Thyroid gland (tissue), 4 donors: ENCODE measurements around the gene WASL. TPM values are rescaled to one million over a fixed set of nuclear protein-coding genes. Genes with fewer than 3 reads are reported as not detected.

Experiments used
- DNase-seq, 2 donors: peaks; one replicate each; pipeline ENCODE4 v3.0.0-alpha.2; 2019
- H3K27ac ChIP-seq, 3 donors: fragments of 200-600 bp; sonication (generic); 1 replicate in 2 of 3; 2 replicates in 1 of 3; pipeline ENCODE4 v1.5.1; 2016 to 2019; ENCODE audit warnings: mild to moderate bottlenecking in 1 of 3, moderate library complexity in 1 of 3
- H3K27me3 ChIP-seq: fragments of 200-600 bp; sonication (generic); one replicate; pipeline ENCODE4 v1.5.1; 2019
- H3K36me3 ChIP-seq, 2 donors: fragments of 200-600 bp; sonication (generic); one replicate each; pipeline ENCODE4 v1.5.1; 2016 to 2019
- H3K4me1 ChIP-seq, 2 donors: fragments of 200-600 bp; sonication (generic); one replicate each; pipeline ENCODE4 v1.5.1; 2017 to 2019
- H3K4me3 ChIP-seq, 3 donors: fragments of 200-600 bp; sonication (generic); replicated peaks in 1 of 3; 1 replicate in 2 of 3; 2 replicates in 1 of 3; pipeline ENCODE4 v1.5.1; 2016; ENCODE audit warnings: mild to moderate bottlenecking in 1 of 3
- H3K9me3 ChIP-seq: fragments of 200-600 bp; sonication (generic); one replicate; pipeline ENCODE4 v1.5.1; 2017
- POLR2A ChIP-seq, 2 donors: fragments of 450-650 bp; IDR thresholded peaks; one replicate each; pipeline ENCODE4 v1.6.1; 2017; ENCODE audit warnings: antibody characterized with exemption in 2 of 2, mild to moderate bottlenecking in 2 of 2, moderate library complexity in 1 of 2
- WGBS, 2 donors: methylation state at CpG; one replicate each; pipeline ENCODE4 v1.1.5; 2017; 5-methylcytosine and 5-hydroxymethylcytosine counted together
- intact Hi-C: fragments of 100-400 bp; cut with DNase I; formaldehyde crosslinking; loops from one replicate; pipeline ENCODE4 v1.15.1; 2023
- small RNA-seq: library from RNA; depleted of rRNA; stranded (forward); fragments of <200 nt; gene quantifications from one replicate; pipeline ENCODE3, GENCODE V24; 2016
- total RNA-seq, 4 donors: library from RNA; depleted of rRNA; stranded (reverse); fragments of >200 nt; gene quantifications; one replicate each; pipeline ENCODE4 v1.2.3, GENCODE V29; 2016
- TF ChIP-seq, protein P1 (sequence below), 6 experiments: fragments of 200-600 bp in 3 of 6; fragments of 450-650 bp in 3 of 6; sonication (generic) in 3 of 6; IDR thresholded peaks; one replicate each; pipeline ENCODE4 v1.5.1; 2016 to 2019; ENCODE audit warnings: antibody characterized with exemption in 6 of 6, mild to moderate bottlenecking in 2 of 6, inconsistent platforms in 1 of 6, moderate library complexity in 1 of 6

WASL gene
- total RNA-seq, 4 donors from 2014 or later = 48.1 to 61.6 (median 55.4) TPM

DNA sequence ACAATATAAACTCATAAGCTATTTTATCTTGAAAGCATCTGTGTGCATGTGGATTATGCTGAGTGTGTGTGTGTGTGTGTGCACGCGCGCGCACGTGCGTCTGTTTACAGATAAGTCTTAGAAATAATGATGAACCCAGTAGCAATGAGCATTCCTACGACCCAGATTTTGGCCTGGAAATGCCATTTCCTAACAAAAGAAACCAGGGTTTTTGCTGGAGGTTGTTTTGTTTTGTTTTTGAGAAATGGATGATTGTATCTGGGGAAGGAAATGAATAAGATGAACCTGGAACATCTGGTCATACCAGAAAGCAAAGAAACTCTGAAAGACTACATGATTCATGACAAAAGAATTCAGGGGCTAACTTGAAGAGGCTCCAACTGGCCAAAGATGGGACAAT, 115.2 kb downstream of the WASL start:
- WGBS, 2 donors = 79 to 87% methylated on average over 7 of the region's 7 CpGs

DNA sequence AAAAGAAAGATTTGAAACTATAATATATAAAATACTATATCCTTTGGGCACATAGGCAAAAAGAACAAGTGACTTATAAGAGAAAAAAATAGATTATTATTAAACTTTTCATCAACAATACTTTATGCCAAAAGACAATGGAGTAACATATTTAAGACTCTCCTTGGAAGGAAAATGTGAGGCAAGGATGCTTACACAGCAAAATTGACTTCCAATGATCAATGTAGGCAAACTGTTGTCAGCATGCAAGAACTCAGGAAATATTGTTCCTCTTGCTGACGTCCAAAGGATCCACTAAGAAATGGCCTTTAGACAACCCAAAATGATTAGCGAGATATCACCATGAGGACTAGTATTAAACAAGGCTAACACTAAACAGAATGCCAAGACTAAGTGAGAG, 116.0 kb downstream of the WASL start:
- Histone ChIP-seq H3K36me3 (no peaks in the 10 kb centered on the region), H3K27me3 (no peaks in the 10 kb centered on the region), H3K9me3 (no peaks in the 10 kb centered on the region), H3K27ac (no peak overlapping the region), H3K4me3 (no peak overlapping the region), H3K4me1 (no peaks in the 10 kb centered on the region)
- no peak for DNase-seq
- intact Hi-C loops = no loop called here
- no peak for TF ChIP-seq POLR2A (IDR thresholded peaks at IDR 0.05)
- TF ChIP-seq, protein P1, sequence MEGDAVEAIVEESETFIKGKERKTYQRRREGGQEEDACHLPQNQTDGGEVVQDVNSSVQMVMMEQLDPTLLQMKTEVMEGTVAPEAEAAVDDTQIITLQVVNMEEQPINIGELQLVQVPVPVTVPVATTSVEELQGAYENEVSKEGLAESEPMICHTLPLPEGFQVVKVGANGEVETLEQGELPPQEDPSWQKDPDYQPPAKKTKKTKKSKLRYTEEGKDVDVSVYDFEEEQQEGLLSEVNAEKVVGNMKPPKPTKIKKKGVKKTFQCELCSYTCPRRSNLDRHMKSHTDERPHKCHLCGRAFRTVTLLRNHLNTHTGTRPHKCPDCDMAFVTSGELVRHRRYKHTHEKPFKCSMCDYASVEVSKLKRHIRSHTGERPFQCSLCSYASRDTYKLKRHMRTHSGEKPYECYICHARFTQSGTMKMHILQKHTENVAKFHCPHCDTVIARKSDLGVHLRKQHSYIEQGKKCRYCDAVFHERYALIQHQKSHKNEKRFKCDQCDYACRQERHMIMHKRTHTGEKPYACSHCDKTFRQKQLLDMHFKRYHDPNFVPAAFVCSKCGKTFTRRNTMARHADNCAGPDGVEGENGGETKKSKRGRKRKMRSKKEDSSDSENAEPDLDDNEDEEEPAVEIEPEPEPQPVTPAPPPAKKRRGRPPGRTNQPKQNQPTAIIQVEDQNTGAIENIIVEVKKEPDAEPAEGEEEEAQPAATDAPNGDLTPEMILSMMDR (IDR thresholded peaks at IDR 0.05) = no peak
- 64 to 71% methylated on average over 2 of the region's 2 CpGs for WGBS, 2 donors

More for the DNA sequence above, 115.2 kb downstream of the WASL start:
- H3K36me3 ChIP-seq = no peaks in the 10 kb centered on the region
- no peaks in the 10 kb centered on the region for H3K27me3 ChIP-seq
- no peaks in the 10 kb centered on the region for H3K4me1 ChIP-seq
- H3K9me3 ChIP-seq = no peaks in the 10 kb centered on the region
- TF ChIP-seq, protein P1 (IDR thresholded peaks at IDR 0.05) = no peak
- no peak for TF ChIP-seq POLR2A (IDR thresholded peaks at IDR 0.05)
- H3K27ac ChIP-seq = no peak overlapping the region
- DNase-seq = no peak
- intact Hi-C loops = no loop called here
- H3K4me3 ChIP-seq = no peak overlapping the region

Small RNA genes lying within 50 kb of the gene (small RNA-seq; reads per million reads assigned to genes)
- gene RNU6-11P = not detected

Other genes starting within 250 kb of the WASL start
- gene IQUB, start 214.4 kb downstream of the WASL start, total RNA-seq = 10 to 100 TPM in 3 of 4 donors, 1 to 10 TPM in 1; 5.4 to 11.7 (median 11.5) TPM
- gene NDUFA5, start 191.2 kb downstream of the WASL start, total RNA-seq = 100 to 1,000 TPM; 107 to 129 (median 124) TPM
- gene ASB15, start 147.2 kb downstream of the WASL start, total RNA-seq = not detected
- not detected for gene LMOD2, start 93.1 kb downstream of the WASL start, total RNA-seq
- under 1 TPM in 2 of 4 donors, not detected in 2; 0.13 to 0.89 TPM for gene HYAL4, start 96.2 kb upstream of the WASL start, total RNA-seq
- gene SPAM1, start 176.2 kb upstream of the WASL start, total RNA-seq = not detected